Measurements from ENCODE around the gene DCAF11.
A peak's percentile ranks its signal among the peaks of the same experiment; 100 is the strongest.

Gene DCAF11

GRCh38 chr14:24123424-24124417, 9.1 kb downstream of the DCAF11 start:
- DNase-seq, result no peak

GRCh38 chr14:24126939-24127338, 12.4 kb downstream of the DCAF11 start:
- no peak for DNase-seq

- DNase-seq, result no peak
Measured at GRCh38 chr14:24127673-24128072, 13.1 kb downstream of the DCAF11 start.

- no peak for DNase-seq
Measured at GRCh38 chr14:24129410-24129998, 14.9 kb downstream of the DCAF11 start.

- no peak for DNase-seq
Measured at GRCh38 chr14:24130380-24130716, 15.8 kb downstream of the DCAF11 start, which contains the start of gene FITM1. Gene FITM1, plus strand, starts transcription at chr14:24130659. Its CDS starts 905 bp downstream, at chr14:24131564.

- DNase-seq, result no peak
Measured at GRCh38 chr14:24130717-24131548, 16.4 kb downstream of the DCAF11 start.

- no peak for DNase-seq
Measured at GRCh38 chr14:24131549-24131966, 17.0 kb downstream of the DCAF11 start.

- peak; percentile 32 for DNase-seq
Measured at GRCh38 chr14:24132061-24132685, 17.6 kb downstream of the DCAF11 start.

DNA sequence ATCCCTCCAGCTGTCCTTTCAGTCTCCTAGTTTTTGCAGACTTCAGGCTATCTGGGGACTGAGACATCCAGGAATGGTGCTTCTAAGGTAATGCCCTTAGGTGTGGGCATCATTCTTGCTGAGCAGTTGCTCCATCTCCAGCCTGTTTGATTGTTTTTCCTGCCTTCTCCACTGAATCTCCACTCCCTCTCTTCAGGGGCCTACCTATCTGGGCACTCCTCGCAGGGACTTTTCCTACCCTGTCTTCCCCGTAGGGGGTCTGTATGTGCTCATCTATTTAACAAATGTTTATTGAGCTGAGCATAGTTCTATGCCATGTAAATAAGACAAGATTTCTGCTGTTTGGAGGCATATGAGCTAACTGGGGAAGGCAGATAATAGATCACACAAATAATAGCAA, 18.4 kb downstream of the DCAF11 start:
- DNase-seq, result no peak

DNA sequence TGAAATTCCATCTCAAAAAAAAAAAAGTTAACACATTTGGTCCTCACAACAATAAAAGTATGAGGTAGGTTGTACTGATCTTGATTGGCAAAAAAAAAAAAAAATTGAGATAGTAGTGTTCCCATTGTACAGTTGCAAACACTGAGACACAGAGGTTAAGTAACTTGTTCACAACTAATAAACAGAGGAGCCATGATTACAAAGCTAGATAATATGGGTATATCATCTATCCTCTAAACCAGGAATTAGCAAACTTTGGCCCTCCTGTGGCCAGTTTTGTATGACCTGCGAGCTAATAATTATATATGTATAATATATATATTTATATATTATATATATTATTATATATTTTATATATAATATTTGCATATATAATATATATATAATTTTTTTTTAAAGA, 19.2 kb downstream of the DCAF11 start:
- no peak for DNase-seq

- no peak for DNase-seq
Measured at GRCh38 chr14:24135584-24135833, 20.9 kb downstream of the DCAF11 start.

DNA sequence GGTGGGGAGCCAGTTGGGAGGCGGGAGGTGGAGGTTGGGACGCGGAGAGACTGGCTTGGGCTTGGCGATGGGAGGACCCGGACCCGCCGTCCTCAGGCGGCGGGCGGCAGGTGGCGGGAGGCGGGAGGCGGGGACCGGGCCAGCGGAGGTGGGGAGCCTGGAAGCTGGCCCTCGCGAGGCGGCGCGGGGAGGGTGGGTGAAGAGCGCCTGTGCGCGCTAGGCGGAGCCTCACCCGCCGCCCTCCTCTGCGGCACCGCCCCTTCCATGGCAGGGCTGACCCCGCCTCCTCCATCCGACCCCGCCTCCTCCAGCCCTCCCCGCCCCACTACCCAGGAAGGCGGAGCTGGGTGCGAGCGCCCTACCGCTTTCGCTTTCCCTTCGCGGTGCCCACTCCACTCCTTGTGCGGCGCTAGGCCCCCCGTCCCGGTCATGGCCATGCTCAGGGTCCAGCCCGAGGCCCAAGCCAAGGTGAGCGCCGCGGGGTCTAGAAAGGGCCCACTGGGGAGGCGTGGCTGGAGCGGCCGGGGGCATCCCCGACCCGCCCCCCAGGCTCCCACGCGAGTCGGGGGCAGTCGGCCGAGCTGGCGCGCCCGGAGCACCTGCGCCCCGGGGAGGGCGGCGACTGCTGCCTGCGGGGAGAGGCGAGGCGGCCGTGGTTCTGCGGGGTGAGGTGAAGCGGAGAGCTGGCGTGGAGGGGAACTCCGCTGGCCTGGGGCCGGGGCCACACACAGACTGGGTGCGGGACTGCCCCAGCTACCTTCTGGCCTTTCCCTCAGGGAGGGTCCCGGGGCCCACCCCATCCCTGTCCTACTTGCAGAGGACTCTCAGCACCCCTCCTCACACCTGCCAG, 21.5 kb downstream of the DCAF11 start, which contains the start of gene PSME1:
Gene PSME1 (plus strand): TSS at position 361 of the 850 bp plus-strand sequence. CDS start 69 bp downstream, at position 430.
- peak; percentile 94 for DNase-seq

GRCh38 chr14:24136684-24137528, 22.3 kb downstream of the DCAF11 start:
- DNase-seq, result no peak

DNA sequence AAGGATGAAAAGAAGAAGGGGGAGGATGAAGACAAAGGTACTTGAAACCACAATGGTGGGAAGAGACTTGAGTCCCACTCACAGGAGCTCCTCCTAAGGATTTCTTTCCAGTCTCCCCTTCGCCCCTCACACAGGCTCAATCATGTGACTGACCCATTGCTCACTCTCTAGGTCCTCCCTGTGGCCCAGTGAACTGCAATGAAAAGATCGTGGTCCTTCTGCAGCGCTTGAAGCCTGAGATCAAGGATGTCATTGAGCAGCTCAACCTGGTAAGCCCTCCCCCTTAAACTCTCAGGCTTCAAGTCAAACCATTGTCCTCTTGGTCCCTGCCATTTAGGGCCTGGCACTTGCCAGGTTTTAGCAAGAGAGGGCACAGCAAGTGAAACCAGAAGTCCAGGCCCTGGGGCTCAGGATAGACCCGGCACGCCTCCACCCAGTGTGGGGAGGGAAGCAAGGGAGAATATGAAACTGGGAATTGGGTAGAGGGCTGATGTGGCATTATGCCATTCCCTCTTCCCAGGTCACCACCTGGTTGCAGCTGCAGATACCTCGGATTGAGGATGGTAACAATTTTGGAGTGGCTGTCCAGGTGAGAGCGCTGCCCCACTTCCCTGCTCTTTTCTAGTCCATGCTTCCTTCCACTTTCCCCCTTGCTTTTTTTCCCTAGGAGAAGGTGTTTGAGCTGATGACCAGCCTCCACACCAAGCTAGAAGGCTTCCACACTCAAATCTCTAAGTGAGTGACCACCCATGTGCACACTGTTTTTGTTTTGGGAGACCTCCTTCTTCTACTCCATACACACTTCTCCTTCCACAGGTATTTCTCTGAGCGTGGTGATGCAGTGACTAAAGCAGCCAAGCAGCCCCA, 23.2 kb downstream of the DCAF11 start:
- no peak for DNase-seq

GRCh38 chr14:24138396-24139271, 24.1 kb downstream of the DCAF11 start:
- DNase-seq, result no peak

GRCh38 chr14:24139272-24139934, 24.8 kb downstream of the DCAF11 start:
- peak; percentile 42 for DNase-seq

- DNase-seq, result peak; percentile 100
Measured at GRCh38 chr14:24141097-24141880, 26.7 kb downstream of the DCAF11 start, which contains the start of gene EMC9. Gene EMC9, minus strand, starts transcription at chr14:24141591. Its CDS starts 287 bp downstream, at chr14:24141304.

Measured in stimulated activated CD4-positive, alpha-beta T cell treated with anti-CD3 and anti-CD28 coated beads, Interleukin-1b, Interleukin-23, amount 100 ng/mL, for 48 hours (primary cell).